Kidney glomerular epithelial cell (primary cell): ENCODE measurements around the gene MARCHF4.
"Not testable (repeated sequence)": the region's sequence is repeated elsewhere in the genome, so short reads cannot be mapped to it uniquely, and the experiment has no call there.

Experiments used
- DNase-seq: peaks from one replicate; lab custom pipeline; 2025; lab: John Stamatoyannopoulos, UW

The MARCHF4 gene

GRCh38 chr2:216391401-216391800 lies 19.1 kb upstream of the MARCHF4 start:
- no peak for DNase-seq

GRCh38 chr2:216389570-216389969 lies 17.3 kb upstream of the MARCHF4 start:
- DNase-seq, result no peak

GRCh38 chr2:216388046-216388884 lies 16.0 kb upstream of the MARCHF4 start:
- DNase-seq, result no peak

- no peak for DNase-seq
These were observed 15.0 kb upstream of the MARCHF4 start for GRCh38 chr2:216387262-216387661.

- no peak for DNase-seq
These were observed 13.2 kb upstream of the MARCHF4 start for GRCh38 chr2:216385478-216385877.

- DNase-seq, result not testable (repeated sequence)
These were observed 12.1 kb upstream of the MARCHF4 start for GRCh38 chr2:216384409-216384808.

- DNase-seq, result no peak
These were observed 7.7 kb upstream of the MARCHF4 start for GRCh38 chr2:216379977-216380376.

- no peak for DNase-seq
These were observed 3.0 kb upstream of the MARCHF4 start for GRCh38 chr2:216375286-216375685.

- no peak for DNase-seq
These were observed 1.6 kb upstream of the MARCHF4 start for GRCh38 chr2:216373896-216374295.

GRCh38 chr2:216372761-216373291 lies 543 bp upstream of the MARCHF4 start:
- peak; percentile 66 for DNase-seq

- no peak for DNase-seq
These were observed 1.1 kb downstream of the MARCHF4 start for GRCh38 chr2:216370961-216371712.

GRCh38 chr2:216369821-216370220 lies 2.5 kb downstream of the MARCHF4 start:
- DNase-seq, result no peak

- no peak for DNase-seq
These were observed 5.4 kb downstream of the MARCHF4 start for GRCh38 chr2:216366777-216367471.

- DNase-seq, result no peak
These were observed 6.8 kb downstream of the MARCHF4 start for GRCh38 chr2:216365518-216365917.

- no peak for DNase-seq
These were observed 9.1 kb downstream of the MARCHF4 start for GRCh38 chr2:216363221-216363620.

- DNase-seq, result no peak
These were observed 9.6 kb downstream of the MARCHF4 start for GRCh38 chr2:216362730-216363129.

- no peak for DNase-seq
These were observed 16.6 kb downstream of the MARCHF4 start for GRCh38 chr2:216355711-216356110.

GRCh38 chr2:216354306-216354705 lies 18.0 kb downstream of the MARCHF4 start:
- DNase-seq, result no peak

- DNase-seq, result no peak
These were observed 19.5 kb downstream of the MARCHF4 start for GRCh38 chr2:216352653-216353270.

- no peak for DNase-seq
These were observed 20.9 kb downstream of the MARCHF4 start for GRCh38 chr2:216351172-216351925.

GRCh38 chr2:216350214-216350791 lies 22.0 kb downstream of the MARCHF4 start:
- DNase-seq, result peak; percentile 18
